WTC11 (cell line): ENCODE measurements around the gene STH. TPM values are rescaled to one million over a fixed set of nuclear protein-coding genes. Genes with fewer than 3 reads are reported as not detected.

Experiments
- ATAC-seq: fragments of 200-7000 bp; cut with Tn5 transposase; 2 replicates; pipeline ENCODE4 v1.10.0; 2021; ENCODE audit warnings: mild to moderate bottlenecking, moderate library complexity
- CTCF ChIA-PET: fragments of 300-600 bp; sonication (Branson Sonifier 250); formaldehyde crosslinking; loops from one replicate; lab custom pipeline; 2021; ENCODE audit warnings: antibody characterized with exemption; lab: Charles Lee
- POLR2A ChIA-PET: fragments of 350-600 bp; sonication (Branson Sonifier 250); formaldehyde crosslinking; loops from one replicate; lab custom pipeline; 2021; ENCODE audit warnings: antibody characterized with exemption; lab: Charles Lee
- DNase-seq: peaks from one replicate; pipeline ENCODE4 v3.0.0; 2021; ENCODE audit warnings: low spot score
- H3K27ac Mint-ChIP-seq: 2 replicates; pipeline ENCODE4 v1.8.0; 2021; ENCODE audit warnings: mixed read lengths
- H3K27me3 Mint-ChIP-seq: 2 replicates; pipeline ENCODE4 v1.8.0; 2021; ENCODE audit warnings: low read depth, mild to moderate bottlenecking, moderate library complexity, mixed read lengths
- H3K36me3 Mint-ChIP-seq: 2 replicates; pipeline ENCODE4 v1.8.0; 2021; ENCODE audit warnings: mixed read lengths
- H3K4me1 Mint-ChIP-seq: 2 replicates; pipeline ENCODE4 v1.8.0; 2022; ENCODE audit warnings: mixed read lengths
- H3K4me3 Mint-ChIP-seq: 2 replicates; pipeline ENCODE4 v1.8.0; 2021; ENCODE audit warnings: mild to moderate bottlenecking, moderate library complexity, mixed read lengths
- H3K9me3 Mint-ChIP-seq: 2 replicates; pipeline ENCODE4 v1.8.0; 2021; ENCODE audit warnings: mixed read lengths
- CREM ChIP-seq: sonication (generic); formaldehyde crosslinking; IDR thresholded peaks from 2 replicates; pipeline ENCODE4 v1.8.1; 2022; ENCODE audit warnings: mild to moderate bottlenecking, missing genetic modification reagents, moderate library complexity
- EMX1 ChIP-seq: fragments of 250-450 bp; sonication (Bioruptor Pico); IDR thresholded peaks from 2 replicates; pipeline ENCODE4 v1.8.0; 2021; ENCODE audit warnings: mild to moderate bottlenecking
- ESRRA ChIP-seq: sonication (generic); formaldehyde crosslinking; IDR thresholded peaks from 2 replicates; pipeline ENCODE4 v1.8.1; 2022; ENCODE audit warnings: mild to moderate bottlenecking, missing genetic modification reagents, borderline replicate concordance
- GABPB1 ChIP-seq: sonication (generic); formaldehyde crosslinking; IDR thresholded peaks from 2 replicates; pipeline ENCODE4 v1.8.1; 2023; ENCODE audit warnings: mild to moderate bottlenecking, missing genetic modification reagents
- MXD4 ChIP-seq: fragments of 250-450 bp; sonication (Bioruptor Pico); IDR thresholded peaks from 2 replicates; pipeline ENCODE4 v1.8.0; 2021; ENCODE audit warnings: mild to moderate bottlenecking, moderate library complexity, borderline replicate concordance
- PRRX2 ChIP-seq: fragments of 250-450 bp; sonication (Bioruptor Pico); IDR thresholded peaks from 2 replicates; pipeline ENCODE4 v1.8.0; 2021; ENCODE audit warnings: mild to moderate bottlenecking
- RELA ChIP-seq: sonication (generic); formaldehyde crosslinking; IDR thresholded peaks from 2 replicates; pipeline ENCODE4 v1.8.1; 2022; ENCODE audit warnings: missing genetic modification reagents, mild to moderate bottlenecking, borderline replicate concordance
- SMAD3 ChIP-seq: sonication (generic); formaldehyde crosslinking; IDR thresholded peaks from 2 replicates; pipeline ENCODE4 v1.8.0; 2022; ENCODE audit warnings: missing genetic modification reagents, mild to moderate bottlenecking, borderline replicate concordance
- SOX15 ChIP-seq: fragments of 250-450 bp; sonication (Bioruptor Pico); IDR thresholded peaks from 2 replicates; pipeline ENCODE4 v1.9.0; 2021; ENCODE audit warnings: mild to moderate bottlenecking
- SP1 ChIP-seq: sonication (generic); formaldehyde crosslinking; conservative IDR thresholded peaks from 2 replicates; pipeline ENCODE4 v1.8.1; 2022; ENCODE audit warnings: missing genetic modification reagents
- TEAD1 ChIP-seq: sonication (generic); formaldehyde crosslinking; IDR thresholded peaks from 2 replicates; pipeline ENCODE4 v1.8.0; 2022; ENCODE audit warnings: mild to moderate bottlenecking, missing genetic modification reagents
- TEAD4 ChIP-seq: sonication (generic); formaldehyde crosslinking; IDR thresholded peaks from 2 replicates; pipeline ENCODE4 v1.8.0; 2022; ENCODE audit warnings: mild to moderate bottlenecking, missing genetic modification reagents
- ZMAT4 ChIP-seq: fragments of 250-450 bp; sonication (Bioruptor Pico); IDR thresholded peaks from 2 replicates; pipeline ENCODE4 v1.9.0; 2021; ENCODE audit warnings: mild to moderate bottlenecking
- ZNF219 ChIP-seq: sonication (generic); formaldehyde crosslinking; IDR thresholded peaks from 2 replicates; pipeline ENCODE4 v1.8.0; 2023; ENCODE audit warnings: missing genetic modification reagents, mild to moderate bottlenecking, borderline replicate concordance
- ZNF281 ChIP-seq: sonication (generic); formaldehyde crosslinking; IDR thresholded peaks from 2 replicates; pipeline ENCODE4 v1.8.0; 2023; ENCODE audit warnings: mild to moderate bottlenecking, missing genetic modification reagents
- ZNF416 ChIP-seq: fragments of 250-450 bp; sonication (Bioruptor Pico); IDR thresholded peaks from 2 replicates; pipeline ENCODE4 v1.9.0; 2021; ENCODE audit warnings: mild to moderate bottlenecking, inconsistent platforms
- ZNF423 ChIP-seq: fragments of 250-450 bp; sonication (Bioruptor Pico); IDR thresholded peaks from 2 replicates; pipeline ENCODE4 v2.1.2; 2022; ENCODE audit warnings: mild to moderate bottlenecking, moderate library complexity
- ZNF671 ChIP-seq: fragments of 250-450 bp; sonication (Bioruptor Pico); IDR thresholded peaks from 2 replicates; pipeline ENCODE4 v1.8.0; 2021; ENCODE audit warnings: mild to moderate bottlenecking
- total RNA-seq: library from RNA; stranded (reverse); gene quantifications from 3 replicates; pipeline ENCODE4 v1.2.3, GENCODE V29; 2021
- TF ChIP-seq, protein P1 (sequence below): sonication (generic); formaldehyde crosslinking; IDR thresholded peaks from 2 replicates; pipeline ENCODE4 v1.8.1; 2023; ENCODE audit warnings: mild to moderate bottlenecking, moderate library complexity, missing genetic modification reagents
- TF ChIP-seq, protein P2 (sequence below): sonication (generic); formaldehyde crosslinking; IDR thresholded peaks from 2 replicates; pipeline ENCODE4 v1.8.1; 2023; ENCODE audit warnings: mild to moderate bottlenecking, missing genetic modification reagents, moderate library complexity
- TF ChIP-seq, protein P3 (sequence below): fragments of 250-450 bp; sonication (Bioruptor Pico); IDR thresholded peaks from 2 replicates; pipeline ENCODE4 v1.8.0; 2021; ENCODE audit warnings: mild to moderate bottlenecking
- TF ChIP-seq, protein P4 (sequence below): sonication (generic); formaldehyde crosslinking; IDR thresholded peaks from 2 replicates; pipeline ENCODE4 v1.8.1; 2023; ENCODE audit warnings: mild to moderate bottlenecking, missing genetic modification reagents
- TF ChIP-seq, protein P5 (sequence below): sonication (generic); formaldehyde crosslinking; IDR thresholded peaks from 2 replicates; pipeline ENCODE4 v1.8.1; 2022; ENCODE audit warnings: mild to moderate bottlenecking, moderate library complexity, missing genetic modification reagents
- TF ChIP-seq, protein P6 (sequence below): fragments of 200-600 bp; IDR thresholded peaks from 2 replicates; pipeline ENCODE4 v1.8.0; 2022; ENCODE audit warnings: antibody characterized with exemption

The STH gene
- total RNA-seq, 1 experiment from 2014 or later = not detected

DNA sequence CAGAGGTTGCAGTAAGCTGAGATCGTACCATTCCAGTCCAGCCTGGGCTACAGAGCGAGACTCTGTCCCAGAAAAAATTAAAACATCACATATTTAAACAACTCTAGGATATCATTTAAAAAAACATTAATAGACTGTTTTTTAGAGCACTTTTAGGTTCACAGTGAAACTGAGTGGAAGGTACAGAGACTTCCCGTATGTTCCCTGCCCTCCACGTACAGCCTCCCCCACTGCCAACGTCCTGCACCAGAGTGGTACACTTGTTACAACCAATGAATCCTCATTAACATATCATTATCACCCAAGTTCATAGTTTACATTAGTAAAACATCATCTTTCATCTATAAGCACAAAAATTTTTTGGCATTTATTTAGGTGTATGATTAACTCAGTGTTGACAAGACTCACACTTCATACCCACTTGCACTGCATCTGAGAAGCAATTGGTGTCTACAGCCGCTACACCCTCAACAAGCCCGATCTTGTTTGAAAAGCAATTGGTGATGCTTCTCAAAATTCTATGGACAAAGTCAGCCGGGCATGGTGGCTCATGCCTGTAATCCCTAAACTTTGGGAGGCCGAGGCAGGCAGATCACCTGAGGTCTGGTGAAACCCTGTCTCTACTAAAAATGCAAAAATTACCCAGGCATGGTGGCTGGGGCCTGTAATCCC is 39.9 kb upstream of the STH start:
- H3K27me3 Mint-ChIP-seq = no peaks in the 10 kb centered on the region
- no peak for ATAC-seq
- H3K4me3 Mint-ChIP-seq = no peak overlapping the region
- H3K4me1 Mint-ChIP-seq = no peaks in the 10 kb centered on the region
- ChIA-PET CTCF (interaction anchor here (0.9 to 1.1 kb wide), 2 partner anchors 10 to 13 kb away, joined by 3 to 4 read pairs; no protein-coding TSS in a partner anchor), POLR2A (no interaction called here)
- TF ChIP-seq SOX15 (CRISPR knock-in tag) (no peak), ZNF219 (no peak), SP1 (CRISPR knock-in tag) (no peak), TEAD4 (no peak), CREM (CRISPR knock-in tag) (no peak), EMX1 (CRISPR knock-in tag) (no peak), RELA (CRISPR knock-in tag) (no peak), GABPB1 (CRISPR knock-in tag) (no peak), ZNF416 (CRISPR knock-in tag) (no peak), PRRX2 (CRISPR knock-in tag) (no peak), TEAD1 (no peak), MXD4 (CRISPR knock-in tag) (no peak)
- TF ChIP-seq, protein P1, sequence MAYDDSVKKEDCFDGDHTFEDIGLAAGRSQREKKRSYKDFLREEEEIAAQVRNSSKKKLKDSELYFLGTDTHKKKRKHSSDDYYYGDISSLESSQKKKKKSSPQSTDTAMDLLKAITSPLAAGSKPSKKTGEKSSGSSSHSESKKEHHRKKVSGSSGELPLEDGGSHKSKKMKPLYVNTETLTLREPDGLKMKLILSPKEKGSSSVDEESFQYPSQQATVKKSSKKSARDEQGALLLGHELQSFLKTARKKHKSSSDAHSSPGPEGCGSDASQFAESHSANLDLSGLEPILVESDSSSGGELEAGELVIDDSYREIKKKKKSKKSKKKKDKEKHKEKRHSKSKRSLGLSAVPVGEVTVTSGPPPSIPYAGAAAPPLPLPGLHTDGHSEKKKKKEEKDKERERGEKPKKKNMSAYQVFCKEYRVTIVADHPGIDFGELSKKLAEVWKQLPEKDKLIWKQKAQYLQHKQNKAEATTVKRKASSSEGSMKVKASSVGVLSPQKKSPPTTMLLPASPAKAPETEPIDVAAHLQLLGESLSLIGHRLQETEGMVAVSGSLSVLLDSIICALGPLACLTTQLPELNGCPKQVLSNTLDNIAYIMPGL (CRISPR knock-in tag) = no peak
- TF ChIP-seq, protein P2, sequence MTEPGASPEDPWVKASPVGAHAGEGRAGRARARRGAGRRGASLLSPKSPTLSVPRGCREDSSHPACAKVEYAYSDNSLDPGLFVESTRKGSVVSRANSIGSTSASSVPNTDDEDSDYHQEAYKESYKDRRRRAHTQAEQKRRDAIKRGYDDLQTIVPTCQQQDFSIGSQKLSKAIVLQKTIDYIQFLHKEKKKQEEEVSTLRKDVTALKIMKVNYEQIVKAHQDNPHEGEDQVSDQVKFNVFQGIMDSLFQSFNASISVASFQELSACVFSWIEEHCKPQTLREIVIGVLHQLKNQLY (CRISPR knock-in tag) = no peak
- TF ChIP-seq, protein P3, sequence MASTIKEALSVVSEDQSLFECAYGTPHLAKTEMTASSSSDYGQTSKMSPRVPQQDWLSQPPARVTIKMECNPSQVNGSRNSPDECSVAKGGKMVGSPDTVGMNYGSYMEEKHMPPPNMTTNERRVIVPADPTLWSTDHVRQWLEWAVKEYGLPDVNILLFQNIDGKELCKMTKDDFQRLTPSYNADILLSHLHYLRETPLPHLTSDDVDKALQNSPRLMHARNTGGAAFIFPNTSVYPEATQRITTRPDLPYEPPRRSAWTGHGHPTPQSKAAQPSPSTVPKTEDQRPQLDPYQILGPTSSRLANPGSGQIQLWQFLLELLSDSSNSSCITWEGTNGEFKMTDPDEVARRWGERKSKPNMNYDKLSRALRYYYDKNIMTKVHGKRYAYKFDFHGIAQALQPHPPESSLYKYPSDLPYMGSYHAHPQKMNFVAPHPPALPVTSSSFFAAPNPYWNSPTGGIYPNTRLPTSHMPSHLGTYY (CRISPR knock-in tag) = no peak
- TF ChIP-seq, protein P4, sequence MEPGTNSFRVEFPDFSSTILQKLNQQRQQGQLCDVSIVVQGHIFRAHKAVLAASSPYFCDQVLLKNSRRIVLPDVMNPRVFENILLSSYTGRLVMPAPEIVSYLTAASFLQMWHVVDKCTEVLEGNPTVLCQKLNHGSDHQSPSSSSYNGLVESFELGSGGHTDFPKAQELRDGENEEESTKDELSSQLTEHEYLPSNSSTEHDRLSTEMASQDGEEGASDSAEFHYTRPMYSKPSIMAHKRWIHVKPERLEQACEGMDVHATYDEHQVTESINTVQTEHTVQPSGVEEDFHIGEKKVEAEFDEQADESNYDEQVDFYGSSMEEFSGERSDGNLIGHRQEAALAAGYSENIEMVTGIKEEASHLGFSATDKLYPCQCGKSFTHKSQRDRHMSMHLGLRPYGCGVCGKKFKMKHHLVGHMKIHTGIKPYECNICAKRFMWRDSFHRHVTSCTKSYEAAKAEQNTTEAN (CRISPR knock-in tag) = no peak
- TF ChIP-seq, protein P5, sequence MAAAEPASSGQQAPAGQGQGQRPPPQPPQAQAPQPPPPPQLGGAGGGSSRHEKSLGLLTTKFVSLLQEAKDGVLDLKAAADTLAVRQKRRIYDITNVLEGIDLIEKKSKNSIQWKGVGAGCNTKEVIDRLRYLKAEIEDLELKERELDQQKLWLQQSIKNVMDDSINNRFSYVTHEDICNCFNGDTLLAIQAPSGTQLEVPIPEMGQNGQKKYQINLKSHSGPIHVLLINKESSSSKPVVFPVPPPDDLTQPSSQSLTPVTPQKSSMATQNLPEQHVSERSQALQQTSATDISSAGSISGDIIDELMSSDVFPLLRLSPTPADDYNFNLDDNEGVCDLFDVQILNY (CRISPR knock-in tag) = no peak
- no peaks in the 10 kb centered on the region for H3K36me3 Mint-ChIP-seq
- no peak for DNase-seq
- H3K27ac Mint-ChIP-seq = no peak overlapping the region
- H3K9me3 Mint-ChIP-seq = no peaks in the 10 kb centered on the region

GRCh38 chr17:45960311-45960710 is 38.7 kb upstream of the STH start:
- H3K27me3 Mint-ChIP-seq = no peaks in the 10 kb centered on the region
- no peaks in the 10 kb centered on the region for H3K36me3 Mint-ChIP-seq
- no peak for DNase-seq
- H3K4me1 Mint-ChIP-seq = no peaks in the 10 kb centered on the region
- ChIA-PET POLR2A (no interaction called here), CTCF (interaction anchor here (1.6 to 2.4 kb wide), 2 partner anchors 11 kb away, joined by 5 to 17 read pairs; no protein-coding TSS in a partner anchor)
- H3K9me3 Mint-ChIP-seq = no peaks in the 10 kb centered on the region
- ATAC-seq = no peak
- no peak overlapping the region for H3K4me3 Mint-ChIP-seq
- H3K27ac Mint-ChIP-seq = no peak overlapping the region
- no peak for TF ChIP-seq ZNF281
- no peak for TF ChIP-seq ZNF423 (CRISPR knock-in tag)
- TF ChIP-seq, protein P6, sequence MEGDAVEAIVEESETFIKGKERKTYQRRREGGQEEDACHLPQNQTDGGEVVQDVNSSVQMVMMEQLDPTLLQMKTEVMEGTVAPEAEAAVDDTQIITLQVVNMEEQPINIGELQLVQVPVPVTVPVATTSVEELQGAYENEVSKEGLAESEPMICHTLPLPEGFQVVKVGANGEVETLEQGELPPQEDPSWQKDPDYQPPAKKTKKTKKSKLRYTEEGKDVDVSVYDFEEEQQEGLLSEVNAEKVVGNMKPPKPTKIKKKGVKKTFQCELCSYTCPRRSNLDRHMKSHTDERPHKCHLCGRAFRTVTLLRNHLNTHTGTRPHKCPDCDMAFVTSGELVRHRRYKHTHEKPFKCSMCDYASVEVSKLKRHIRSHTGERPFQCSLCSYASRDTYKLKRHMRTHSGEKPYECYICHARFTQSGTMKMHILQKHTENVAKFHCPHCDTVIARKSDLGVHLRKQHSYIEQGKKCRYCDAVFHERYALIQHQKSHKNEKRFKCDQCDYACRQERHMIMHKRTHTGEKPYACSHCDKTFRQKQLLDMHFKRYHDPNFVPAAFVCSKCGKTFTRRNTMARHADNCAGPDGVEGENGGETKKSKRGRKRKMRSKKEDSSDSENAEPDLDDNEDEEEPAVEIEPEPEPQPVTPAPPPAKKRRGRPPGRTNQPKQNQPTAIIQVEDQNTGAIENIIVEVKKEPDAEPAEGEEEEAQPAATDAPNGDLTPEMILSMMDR = no peak
- TF ChIP-seq ZNF671 = no peak
- no peak for TF ChIP-seq ZMAT4 (CRISPR knock-in tag)
- TF ChIP-seq SMAD3 (CRISPR knock-in tag) = no peak
- TF ChIP-seq ESRRA (CRISPR knock-in tag) = no peak
